Thyroid gland (tissue), 4 donors: ENCODE measurements around the gene ZNF22. TPM values are rescaled to one million over a fixed set of nuclear protein-coding genes. Genes with fewer than 3 reads are reported as not detected.

Experiments used
- DNase-seq, 2 donors: peaks; one replicate each; pipeline ENCODE4 v3.0.0-alpha.2; 2019
- H3K27ac ChIP-seq, 3 donors: fragments of 200-600 bp; sonication (generic); 1 replicate in 2 of 3; 2 replicates in 1 of 3; pipeline ENCODE4 v1.5.1; 2016 to 2019; ENCODE audit warnings: mild to moderate bottlenecking in 1 of 3, moderate library complexity in 1 of 3
- H3K27me3 ChIP-seq: fragments of 200-600 bp; sonication (generic); one replicate; pipeline ENCODE4 v1.5.1; 2019
- H3K36me3 ChIP-seq, 2 donors: fragments of 200-600 bp; sonication (generic); one replicate each; pipeline ENCODE4 v1.5.1; 2016 to 2019
- H3K4me1 ChIP-seq, 2 donors: fragments of 200-600 bp; sonication (generic); one replicate each; pipeline ENCODE4 v1.5.1; 2017 to 2019
- H3K4me3 ChIP-seq, 3 donors: fragments of 200-600 bp; sonication (generic); replicated peaks in 1 of 3; 1 replicate in 2 of 3; 2 replicates in 1 of 3; pipeline ENCODE4 v1.5.1; 2016; ENCODE audit warnings: mild to moderate bottlenecking in 1 of 3
- H3K9me3 ChIP-seq: fragments of 200-600 bp; sonication (generic); one replicate; pipeline ENCODE4 v1.5.1; 2017
- CTCF ChIP-seq, 6 experiments: fragments of 200-600 bp in 3 of 6; fragments of 450-650 bp in 3 of 6; sonication (generic) in 3 of 6; IDR thresholded peaks; one replicate each; pipeline ENCODE4 v1.5.1; 2016 to 2019; ENCODE audit warnings: antibody characterized with exemption in 6 of 6, mild to moderate bottlenecking in 2 of 6, inconsistent platforms in 1 of 6, moderate library complexity in 1 of 6
- POLR2A ChIP-seq, 2 donors: fragments of 450-650 bp; IDR thresholded peaks; one replicate each; pipeline ENCODE4 v1.6.1; 2017; ENCODE audit warnings: antibody characterized with exemption in 2 of 2, mild to moderate bottlenecking in 2 of 2, moderate library complexity in 1 of 2
- WGBS, 2 donors: methylation state at CpG; one replicate each; pipeline ENCODE4 v1.1.5; 2017; 5-methylcytosine and 5-hydroxymethylcytosine counted together
- intact Hi-C: fragments of 100-400 bp; cut with DNase I; formaldehyde crosslinking; loops from one replicate; pipeline ENCODE4 v1.15.1; 2023
- total RNA-seq, 4 donors: library from RNA; depleted of rRNA; stranded (reverse); fragments of >200 nt; gene quantifications; one replicate each; pipeline ENCODE4 v1.2.3, GENCODE V29; 2016

Gene ZNF22
- total RNA-seq, 4 donors from 2014 or later = 28.5 to 40.3 (median 33.1) TPM

GRCh38 chr10:45044290-45044689 lies 43.6 kb downstream of the ZNF22 start:
- no peak for DNase-seq
- Histone ChIP-seq H3K9me3 (no peaks in the 10 kb centered on the region), H3K4me3 (no peak overlapping the region), H3K27me3 (no peaks in the 10 kb centered on the region), H3K27ac (no peak overlapping the region), H3K36me3 (no peaks in the 10 kb centered on the region), H3K4me1 (peaks cover 9 to 15% of the 10 kb centered on the region in 2 donors)
- intact Hi-C loops = no loop called here
- 46 to 58% methylated on average over 7 of the region's 7 CpGs for WGBS, 2 donors
- TF ChIP-seq CTCF (IDR thresholded peaks at IDR 0.05) (no peak), POLR2A (IDR thresholded peaks at IDR 0.05) (no peak)

- Histone ChIP-seq H3K4me3 (no peak overlapping the region), H3K4me1 (no peaks in the 10 kb centered on the region), H3K27ac (no peak overlapping the region), H3K9me3 (no peaks in the 10 kb centered on the region), H3K27me3 (no peaks in the 10 kb centered on the region), H3K36me3 (no peaks in the 10 kb centered on the region)
- intact Hi-C loops = no loop called here
- DNase-seq = no peak
- WGBS, 2 donors = 79 to 85% methylated on average over 3 to 4 of the region's 4 CpGs
- no peak for TF ChIP-seq POLR2A (IDR thresholded peaks at IDR 0.05)
- no peak for TF ChIP-seq CTCF (IDR thresholded peaks at IDR 0.05)
These were observed 50.0 kb downstream of the ZNF22 start for GRCh38 chr10:45050551-45051235.

GRCh38 chr10:45052700-45053099 lies 52.0 kb downstream of the ZNF22 start:
- 61 to 64% methylated on average over 1 of the region's 1 CpG for WGBS, 2 donors

GRCh38 chr10:45053569-45054100 lies 52.9 kb downstream of the ZNF22 start:
- intact Hi-C loops = no loop called here
- Histone ChIP-seq H3K4me1 (no peaks in the 10 kb centered on the region), H3K36me3 (no peaks in the 10 kb centered on the region), H3K27ac (no peak overlapping the region), H3K4me3 (no peak overlapping the region), H3K27me3 (no peaks in the 10 kb centered on the region), H3K9me3 (no peaks in the 10 kb centered on the region)
- DNase-seq = no peak
- TF ChIP-seq POLR2A (IDR thresholded peaks at IDR 0.05) (no peak), CTCF (IDR thresholded peaks at IDR 0.05) (no peak)
- WGBS, 2 donors = 60 to 84% methylated on average over 1 of the region's 1 CpG

More at GRCh38 chr10:45052700-45053099, 52.0 kb downstream of the ZNF22 start:
- H3K36me3 ChIP-seq = no peaks in the 10 kb centered on the region
- no peak for DNase-seq
- H3K27ac ChIP-seq = no peak overlapping the region
- intact Hi-C loops = no loop called here
- no peaks in the 10 kb centered on the region for H3K27me3 ChIP-seq
- H3K4me1 ChIP-seq = no peaks in the 10 kb centered on the region
- H3K4me3 ChIP-seq = no peak overlapping the region
- H3K9me3 ChIP-seq = no peaks in the 10 kb centered on the region
- no peak for TF ChIP-seq POLR2A (IDR thresholded peaks at IDR 0.05)

Other genes starting within 250 kb of the ZNF22 start
- not detected for gene TMEM72, start 89.6 kb upstream of the ZNF22 start, total RNA-seq
- 100 to 1,000 TPM; 175 to 226 (median 203) TPM for gene RASSF4, start 41.1 kb upstream of the ZNF22 start, total RNA-seq
- 100 to 1,000 TPM in 2 of 4 donors, 10 to 100 TPM in 2; 45.1 to 518 (median 182) TPM for gene DEPP1, start 22.1 kb upstream of the ZNF22 start, total RNA-seq